ENCODE measurements around the gene TXNRD1.

GRCh38 chr12:104351057-104351983, 135.7 kb downstream of the TXNRD1 start:
- TF ChIP-seq ZNF202 (tag by site-specific recombination; IDR thresholded peaks at IDR 0.05; ENCODE audit: borderline replicate concordance), result no peak
- TF ChIP-seq ZNF660 (tag by site-specific recombination; IDR thresholded peaks at IDR 0.05), result no peak
- no peak for TF ChIP-seq ATF2 (tag by site-specific recombination; IDR thresholded peaks at IDR 0.05; ENCODE audit: low read depth)
